T-helper 2 cell treated with Interferon-gamma antibody and Interleukin-4, amounts not matched to agents 100 ng/mL and 5 ng/mL, for 36 hours (primary cell): ENCODE measurements around the gene ZNF556. TPM values are rescaled to one million over a fixed set of nuclear protein-coding genes. Genes with fewer than 3 reads are reported as not detected.
"Not testable (repeated sequence)": the region's sequence is repeated elsewhere in the genome, so short reads cannot be mapped to it uniquely, and the experiment has no call there.

ENCODE experiments used
- intact Hi-C: fragments of 100-400 bp; cut with micrococcal nuclease; formaldehyde crosslinking; loops from one replicate; pipeline ENCODE4 v1.15.1; 2023
- total RNA-seq: library from RNA; stranded (reverse); gene quantifications from 2 replicates; pipeline ENCODE4 v1.2.3, GENCODE V29; 2022

The ZNF556 gene
- total RNA-seq, 1 donor from 2014 or later: not detected

GRCh38 chr19:2903326-2903725 lies 36.2 kb downstream of the ZNF556 start:
- intact Hi-C loops: not testable (repeated sequence)

- intact Hi-C loops: no loop called here
These were observed 38.9 kb downstream of the ZNF556 start for GRCh38 chr19:2905918-2906519.

GRCh38 chr19:2906631-2907195 lies 39.6 kb downstream of the ZNF556 start:
- intact Hi-C loops: no loop called here

GRCh38 chr19:2912306-2912705 lies 45.2 kb downstream of the ZNF556 start:
- intact Hi-C loops: no loop called here

- intact Hi-C loops: no loop called here
These were observed 50.4 kb downstream of the ZNF556 start for GRCh38 chr19:2917275-2918184.

GRCh38 chr19:2922987-2923386 lies 55.9 kb downstream of the ZNF556 start:
- intact Hi-C loops: no loop called here

- intact Hi-C loops: no loop called here
These were observed 56.4 kb downstream of the ZNF556 start for GRCh38 chr19:2923510-2923909.

GRCh38 chr19:2926341-2927031 lies 59.4 kb downstream of the ZNF556 start:
- intact Hi-C loops: no loop called here

- intact Hi-C loops: no loop called here
These were observed 59.9 kb downstream of the ZNF556 start for GRCh38 chr19:2927032-2927430.

Other genes starting within 250 kb of the ZNF556 start
- gene GNG7, start 164.6 kb upstream of the ZNF556 start, total RNA-seq: 0.11 and 0.14 TPM in 2 replicates
- 0.23 TPM in 1 of 2 replicates, not detected in the other for gene DIRAS1, start 146.0 kb upstream of the ZNF556 start, total RNA-seq
- 30.9 and 31.2 TPM in 2 replicates for gene SLC39A3, start 127.3 kb upstream of the ZNF556 start, total RNA-seq
- gene SGTA, start 84.1 kb upstream of the ZNF556 start, total RNA-seq: 48.1 and 50.1 TPM in 2 replicates
- gene THOP1, start 81.8 kb upstream of the ZNF556 start, total RNA-seq: 113 and 115 TPM in 2 replicates
- 2.9 and 3.4 TPM in 2 replicates for gene ZNF554, start 47.5 kb upstream of the ZNF556 start, total RNA-seq
- 0.70 and 1.2 TPM in 2 replicates for gene ZNF555, start 25.9 kb upstream of the ZNF556 start, total RNA-seq
- 2.7 and 3.9 TPM in 2 replicates for gene ZNF57, start 33.6 kb downstream of the ZNF556 start, total RNA-seq
- 4.2 and 4.3 TPM in 2 replicates for gene ZNF77, start 77.6 kb downstream of the ZNF556 start, total RNA-seq
- 1.0 and 1.9 TPM in 2 replicates for gene TLE6, start 110.2 kb downstream of the ZNF556 start, total RNA-seq
- gene TLE2, start 161.9 kb downstream of the ZNF556 start, total RNA-seq: 1.1 and 1.9 TPM in 2 replicates
- gene TLE5, start 195.2 kb downstream of the ZNF556 start, total RNA-seq: 730 and 731 TPM in 2 replicates
- 1.6 and 2.3 TPM in 2 replicates for gene GNA11, start 227.0 kb downstream of the ZNF556 start, total RNA-seq